ENCODE data around the gene ITGB8. TPM values are rescaled to one million over a fixed set of nuclear protein-coding genes. Genes with fewer than 3 reads are reported as not detected.

Gene ITGB8
- total and polyA plus RNA-seq, 4 donors, result 0.16 to 2.8 (median 0.51) TPM

GRCh38 chr7:20450536-20450935 lies 119.8 kb downstream of the ITGB8 start:
- H3K36me3 ChIP-seq (ENCODE audit: control insufficient read depth in 4 of 4, insufficient read depth in 3 of 4, low read depth in 1 of 4, low read length in 3 of 4), result no peaks in the 10 kb centered on the region
- 61% methylated on average over 2 of the region's 2 CpGs for WGBS
- H3K27ac ChIP-seq (ENCODE audit: low read depth in 1 of 2, low read length in 2 of 2), result no peak overlapping the region
- no peaks in the 10 kb centered on the region for H3K9me3 ChIP-seq (ENCODE audit: control insufficient read depth in 4 of 4, low read length in 3 of 4)
- H3K4me3 ChIP-seq (ENCODE audit: low read depth in 1 of 3, low read length in 3 of 3), result no peak overlapping the region
- DNase-seq (ENCODE audit: low spot score), result no peak
- no peaks in the 10 kb centered on the region for H3K27me3 ChIP-seq (ENCODE audit: control insufficient read depth in 4 of 4, insufficient read depth in 4 of 4, low read length in 3 of 4)
- no peaks in the 10 kb centered on the region for H3K4me1 ChIP-seq (ENCODE audit: control insufficient read depth in 4 of 4, insufficient read depth in 4 of 4, low read length in 3 of 4)
- TF ChIP-seq YY1 (IDR thresholded peaks at IDR 0.05) (no peak), NR2F2 (IDR thresholded peaks at IDR 0.05) (no peak), EGR1 (IDR thresholded peaks at IDR 0.05; ENCODE audit: low read depth in 2 of 2) (no peak), FOXA2 (IDR thresholded peaks at IDR 0.05) (no peak)
- no peak overlapping the region for H3K9ac ChIP-seq (ENCODE audit: low read depth in 1 of 2, low read length in 2 of 2)

GRCh38 chr7:20454202-20454601 lies 123.5 kb downstream of the ITGB8 start:
- Histone ChIP-seq H3K4me3 (ENCODE audit: low read depth in 1 of 3, low read length in 3 of 3) (no peak overlapping the region), H3K27me3 (ENCODE audit: control insufficient read depth in 4 of 4, insufficient read depth in 4 of 4, low read length in 3 of 4) (peaks cover 0 to 3% (median 0%) of the 10 kb centered on the region in 4 donors), H3K36me3 (ENCODE audit: control insufficient read depth in 4 of 4, insufficient read depth in 3 of 4, low read depth in 1 of 4, low read length in 3 of 4) (no peaks in the 10 kb centered on the region), H3K27ac (ENCODE audit: low read depth in 1 of 2, low read length in 2 of 2) (no peak overlapping the region), H3K9ac (ENCODE audit: low read depth in 1 of 2, low read length in 2 of 2) (no peak overlapping the region), H3K4me1 (ENCODE audit: control insufficient read depth in 4 of 4, insufficient read depth in 4 of 4, low read length in 3 of 4) (no peaks in the 10 kb centered on the region), H3K9me3 (ENCODE audit: control insufficient read depth in 4 of 4, low read length in 3 of 4) (no peaks in the 10 kb centered on the region)
- 77% methylated on average over 4 of the region's 4 CpGs for WGBS
- DNase-seq (ENCODE audit: low spot score), result no peak
- TF ChIP-seq YY1 (IDR thresholded peaks at IDR 0.05) (no peak), ZBTB33 (IDR thresholded peaks at IDR 0.05) (no peak), MAX (IDR thresholded peaks at IDR 0.05) (no peak), NR2F2 (IDR thresholded peaks at IDR 0.05) (no peak), GABPA (IDR thresholded peaks at IDR 0.05 in 1 of 2, conservative IDR thresholded peaks at IDR 0.05 in 1 of 2) (no peak), ATF3 (IDR thresholded peaks at IDR 0.05) (no peak)

- no peak overlapping the region for H3K4me3 ChIP-seq (ENCODE audit: low read depth in 1 of 3, low read length in 3 of 3)
- no peak for TF ChIP-seq ZBTB33 (IDR thresholded peaks at IDR 0.05)
- no peak for TF ChIP-seq TAF1 (conservative IDR thresholded peaks at IDR 0.05)
- no peak for TF ChIP-seq SP1 (IDR thresholded peaks at IDR 0.05)
- TF ChIP-seq GABPA (IDR thresholded peaks at IDR 0.05 in 1 of 2, conservative IDR thresholded peaks at IDR 0.05 in 1 of 2), result no peak
- TF ChIP-seq EGR1 (IDR thresholded peaks at IDR 0.05; ENCODE audit: low read depth in 2 of 2), result no peak
- no peak for TF ChIP-seq HNF4G (IDR thresholded peaks at IDR 0.05)
- no peak for TF ChIP-seq HNF4A (conservative IDR thresholded peaks at IDR 0.05)
- TF ChIP-seq NR2F2 (IDR thresholded peaks at IDR 0.05), result no peak
- no peak for TF ChIP-seq ATF3 (IDR thresholded peaks at IDR 0.05)
- TF ChIP-seq REST (IDR thresholded peaks at IDR 0.05), result no peak
- TF ChIP-seq RXRA (IDR thresholded peaks at IDR 0.05), result no peak
- TF ChIP-seq RAD21 (IDR thresholded peaks at IDR 0.05), result no peak
- no peak for TF ChIP-seq JUND (IDR thresholded peaks at IDR 0.05)
- TF ChIP-seq YY1 (IDR thresholded peaks at IDR 0.05), result no peak
- TF ChIP-seq FOXA2 (IDR thresholded peaks at IDR 0.05), result no peak
- DNase-seq (ENCODE audit: low spot score), result no peak
Measured at GRCh38 chr7:20456701-20457100, 126.0 kb downstream of the ITGB8 start.

More at GRCh38 chr7:20456701-20457100, 126.0 kb downstream of the ITGB8 start:
- Histone ChIP-seq H3K9me3 (ENCODE audit: control insufficient read depth in 4 of 4, low read length in 3 of 4) (no peaks in the 10 kb centered on the region), H3K4me1 (ENCODE audit: control insufficient read depth in 4 of 4, insufficient read depth in 4 of 4, low read length in 3 of 4) (no peaks in the 10 kb centered on the region), H3K27me3 (ENCODE audit: control insufficient read depth in 4 of 4, insufficient read depth in 4 of 4, low read length in 3 of 4) (peaks cover 0 to 3% (median 0%) of the 10 kb centered on the region in 4 donors), H3K9ac (ENCODE audit: low read depth in 1 of 2, low read length in 2 of 2) (no peak overlapping the region), H3K36me3 (ENCODE audit: control insufficient read depth in 4 of 4, insufficient read depth in 3 of 4, low read depth in 1 of 4, low read length in 3 of 4) (no peaks in the 10 kb centered on the region), H3K27ac (ENCODE audit: low read depth in 1 of 2, low read length in 2 of 2) (no peak overlapping the region)
